HG02885 (cell line): Measurements from ENCODE around the gene TSEN54.

Source experiments
- ATAC-seq: cut with Tn5 transposase; IDR thresholded peaks from one replicate; pipeline ENCODE4 v1.9.1; 2021; ENCODE audit warnings: mild to moderate bottlenecking; ENCODE audit not compliant: unreplicated experiment, poor library complexity

Gene TSEN54

DNA sequence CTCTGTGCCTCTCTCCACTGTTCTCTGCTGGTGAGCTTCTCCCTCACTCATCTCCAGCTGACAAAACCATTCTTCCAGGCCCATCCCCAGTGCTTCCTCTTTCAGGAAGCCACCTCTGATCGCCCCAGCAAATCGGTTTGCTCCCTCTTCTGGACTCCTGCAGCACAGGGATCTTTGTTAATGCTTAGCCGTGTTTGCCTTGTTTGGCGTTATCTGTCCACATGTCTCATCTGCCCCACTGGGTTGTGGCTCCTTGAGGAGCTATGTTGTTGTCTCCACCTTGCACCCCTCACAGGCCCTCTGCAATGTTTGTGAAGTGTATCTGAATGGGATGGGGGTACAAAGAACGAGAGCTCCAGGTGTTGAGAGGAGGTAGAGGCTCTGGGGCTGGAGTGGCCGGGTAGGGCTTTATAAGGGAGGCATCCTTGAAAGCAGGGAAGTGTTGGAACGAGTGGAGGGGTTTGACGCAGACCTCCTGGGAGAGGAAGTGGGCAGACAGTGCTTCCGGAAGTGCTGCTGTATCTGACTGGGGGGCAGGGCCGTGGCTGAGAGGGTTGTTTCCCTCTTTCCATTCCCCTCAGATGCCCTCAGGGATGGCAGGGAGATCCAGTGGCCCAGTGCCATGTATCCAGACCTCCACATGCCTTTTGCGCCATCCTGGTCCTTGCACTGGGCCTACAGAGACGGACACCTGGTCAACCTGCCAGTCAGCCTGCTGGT is 28.8 kb upstream of the TSEN54 start:
- no peak for ATAC-seq

DNA sequence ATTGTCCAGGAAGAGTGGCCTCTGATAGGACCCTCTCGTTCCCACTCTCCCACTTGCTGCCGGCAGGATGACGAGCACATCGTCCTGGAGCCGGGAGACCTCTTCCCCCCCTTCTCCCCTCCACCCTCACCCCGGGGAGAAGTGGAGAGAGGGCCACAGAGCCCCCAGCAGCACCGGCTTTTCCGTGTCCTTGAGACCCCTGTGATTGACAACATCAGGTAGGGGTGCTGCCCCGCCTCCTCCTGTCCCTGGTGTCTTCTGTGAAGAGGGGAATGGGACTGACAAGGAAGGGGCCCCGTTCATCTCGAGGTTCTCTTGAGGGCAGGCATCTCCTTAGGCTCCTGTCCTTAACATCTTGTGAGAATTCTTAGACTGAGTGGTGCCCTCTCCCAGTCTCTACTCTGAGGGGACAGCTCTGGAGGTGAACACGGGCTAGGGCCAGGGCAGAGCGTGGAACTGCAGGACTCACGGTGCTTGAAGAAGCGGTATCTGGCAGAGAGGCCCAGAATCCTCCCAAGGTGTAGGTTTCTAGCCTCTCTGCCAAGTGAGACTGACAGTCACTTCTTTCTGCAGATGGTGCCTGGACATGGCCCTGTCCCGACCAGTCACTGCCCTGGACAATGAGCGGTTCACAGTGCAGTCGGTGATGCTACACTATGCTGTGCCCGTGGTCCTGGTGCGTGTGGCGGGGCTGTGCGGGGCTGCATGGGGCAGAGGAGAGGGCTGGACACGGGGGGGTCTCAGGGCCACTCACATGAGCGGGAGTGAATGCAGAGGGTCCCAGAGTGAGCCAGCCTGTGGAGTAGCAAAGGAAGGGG is 27.4 kb upstream of the TSEN54 start:
- ATAC-seq = no peak

DNA sequence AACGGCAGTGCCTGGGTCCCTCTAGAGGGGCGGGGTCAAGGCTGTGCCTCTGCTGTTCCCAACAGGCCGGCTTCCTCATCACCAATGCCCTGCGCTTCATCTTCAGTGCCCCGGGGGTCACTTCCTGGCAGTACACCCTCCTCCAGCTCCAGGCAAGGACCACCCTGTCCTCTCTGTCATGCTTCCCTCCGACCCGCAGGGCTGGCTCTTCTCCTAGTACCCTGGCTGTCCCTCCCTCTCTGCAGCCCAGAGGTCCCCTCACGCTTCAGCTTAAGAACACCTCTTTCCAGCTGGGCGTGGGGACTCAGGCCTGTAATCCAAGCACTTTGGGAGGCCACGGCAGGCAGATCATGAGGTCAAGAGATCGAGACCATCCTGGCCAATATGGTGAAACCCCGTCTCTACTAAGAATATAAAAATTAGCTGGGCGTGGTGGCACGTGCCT is 26.8 kb upstream of the TSEN54 start:
- no peak for ATAC-seq

DNA sequence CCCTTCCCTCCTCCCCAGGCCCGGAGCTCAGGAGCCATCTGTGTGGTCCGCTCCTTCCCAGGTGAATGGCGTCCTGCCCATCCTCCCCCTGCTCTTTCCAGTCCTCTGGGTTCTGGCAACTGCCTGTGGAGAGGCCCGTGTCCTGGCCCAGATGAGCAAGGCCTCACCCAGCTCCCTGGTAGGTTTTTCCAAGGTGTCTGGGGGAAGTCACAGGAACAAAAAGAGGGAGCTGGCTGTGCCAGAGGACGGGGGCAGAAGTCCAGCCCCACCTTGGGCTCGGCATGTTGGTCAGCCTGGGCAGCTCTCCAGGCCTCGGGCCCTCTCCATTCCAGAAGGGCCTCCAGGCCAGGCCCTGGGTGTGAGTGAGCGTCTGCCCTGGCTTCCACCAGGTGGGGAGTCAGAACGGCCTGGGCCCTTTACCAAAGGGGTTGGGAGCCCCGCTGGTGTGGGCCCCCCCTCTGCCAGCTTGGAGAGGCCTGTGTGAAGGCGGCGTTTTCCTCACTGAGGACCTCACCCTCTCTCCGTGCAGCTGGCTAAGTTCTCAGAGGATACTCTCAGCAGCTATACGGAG is 26.1 kb upstream of the TSEN54 start:
- no peak for ATAC-seq

DNA sequence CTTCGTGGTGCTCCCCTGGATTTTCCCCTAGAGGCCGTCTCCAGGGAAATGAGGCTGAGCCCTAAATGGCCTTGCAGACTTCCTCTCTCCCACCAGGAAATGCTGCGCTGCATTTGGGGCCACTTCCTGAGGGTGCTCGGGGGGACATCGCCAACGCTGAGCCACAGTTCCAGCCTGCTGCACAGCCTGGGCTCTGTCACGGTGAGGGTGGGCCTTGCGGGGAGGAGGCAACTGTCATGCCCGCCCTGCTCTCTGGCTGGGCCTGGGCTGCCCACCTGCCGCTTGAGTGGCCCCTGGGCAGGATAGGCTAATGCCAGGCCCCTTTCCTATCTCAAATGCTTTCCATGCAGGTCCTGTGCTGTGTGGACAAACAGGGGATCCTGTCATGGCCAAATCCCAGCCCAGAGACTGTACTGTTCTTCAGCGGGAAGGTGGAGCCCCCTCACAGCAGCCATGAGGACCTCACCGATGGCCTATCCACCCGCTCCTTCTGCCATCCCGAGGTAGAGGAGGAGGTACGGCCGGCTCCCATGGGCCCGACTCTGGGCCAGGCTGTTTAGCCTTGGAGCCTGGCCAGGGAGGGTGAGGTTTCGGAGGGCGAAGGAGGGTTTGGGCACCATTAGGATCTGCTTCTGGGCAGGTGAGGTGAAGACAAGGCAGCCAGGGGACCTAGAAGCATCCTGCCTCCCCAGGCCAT is 25.2 kb upstream of the TSEN54 start:
- ATAC-seq = no peak

DNA sequence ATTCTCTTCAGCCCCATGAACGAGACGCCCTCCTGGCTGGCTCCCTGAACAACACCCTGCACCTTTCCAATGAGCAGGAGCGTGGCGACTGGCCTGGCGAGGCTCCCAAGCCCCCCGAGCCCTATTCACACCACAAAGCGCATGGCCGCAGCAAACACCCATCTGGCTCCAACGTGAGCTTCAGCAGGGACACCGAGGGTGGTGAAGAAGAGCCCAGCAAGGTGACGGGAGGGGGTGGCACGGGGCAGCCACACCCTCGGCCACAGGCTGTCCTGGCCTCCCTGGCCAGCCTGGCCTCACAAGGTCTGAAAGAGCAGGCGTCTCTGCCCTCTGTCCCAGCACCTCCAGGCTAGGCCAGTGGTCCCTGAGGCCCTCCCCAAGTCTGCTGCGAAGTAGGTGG is 24.6 kb upstream of the TSEN54 start:
- no peak for ATAC-seq

DNA sequence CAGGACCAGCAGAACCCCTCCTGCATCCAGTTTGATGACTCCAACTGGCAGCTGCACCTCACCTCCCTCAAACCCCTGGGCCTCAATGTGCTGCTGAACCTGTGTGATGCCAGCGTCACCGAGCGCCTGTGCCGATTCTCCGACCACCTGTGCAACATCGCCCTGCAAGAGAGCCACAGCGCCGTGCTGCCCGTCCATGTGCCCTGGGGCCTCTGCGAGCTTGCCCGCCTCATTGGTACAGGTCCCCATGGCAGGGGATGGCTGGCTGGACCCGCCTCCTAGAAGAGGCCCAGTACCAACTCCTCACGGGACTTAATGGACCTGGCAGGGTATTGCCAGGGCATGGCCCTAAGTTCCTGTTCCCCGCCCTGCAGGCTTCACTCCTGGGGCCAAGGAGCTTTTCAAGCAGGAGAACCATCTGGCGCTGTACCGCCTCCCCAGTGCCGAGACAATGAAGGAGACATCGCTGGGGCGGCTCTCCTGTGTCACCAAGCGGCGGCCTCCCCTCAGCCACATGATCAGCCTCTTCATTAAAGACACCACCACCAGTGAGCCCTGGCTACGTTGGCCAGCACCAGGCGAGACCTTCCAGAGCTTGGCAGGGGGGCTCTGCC is 23.7 kb upstream of the TSEN54 start:
- ATAC-seq = no peak

DNA sequence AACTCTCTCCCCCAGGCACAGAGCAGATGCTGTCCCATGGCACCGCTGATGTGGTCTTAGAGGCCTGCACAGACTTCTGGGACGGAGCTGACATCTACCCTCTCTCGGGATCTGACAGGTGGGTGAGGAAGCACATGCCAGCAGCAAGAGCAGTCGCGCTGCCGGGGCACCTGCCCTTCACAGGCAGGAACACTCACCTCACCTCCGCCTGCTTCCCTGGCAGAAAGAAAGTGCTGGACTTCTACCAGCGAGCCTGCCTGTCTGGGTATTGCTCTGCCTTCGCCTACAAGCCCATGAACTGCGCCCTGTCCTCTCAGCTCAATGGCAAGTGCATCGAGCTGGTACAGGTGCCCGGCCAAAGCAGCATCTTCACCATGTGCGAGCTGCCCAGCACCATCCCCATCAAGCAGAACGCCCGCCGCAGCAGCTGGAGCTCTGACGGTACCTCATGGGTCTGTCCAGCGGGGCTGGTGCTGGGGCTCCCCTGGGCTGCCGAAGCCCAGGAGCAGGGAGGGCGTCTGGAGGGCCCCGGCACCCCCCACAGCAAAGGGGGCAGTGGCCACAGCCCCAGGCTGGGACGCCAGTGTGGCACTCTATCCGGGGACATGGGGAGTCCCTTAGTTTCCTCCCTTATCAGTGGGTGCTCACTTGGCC is 22.7 kb upstream of the TSEN54 start:
- ATAC-seq = no peak

DNA sequence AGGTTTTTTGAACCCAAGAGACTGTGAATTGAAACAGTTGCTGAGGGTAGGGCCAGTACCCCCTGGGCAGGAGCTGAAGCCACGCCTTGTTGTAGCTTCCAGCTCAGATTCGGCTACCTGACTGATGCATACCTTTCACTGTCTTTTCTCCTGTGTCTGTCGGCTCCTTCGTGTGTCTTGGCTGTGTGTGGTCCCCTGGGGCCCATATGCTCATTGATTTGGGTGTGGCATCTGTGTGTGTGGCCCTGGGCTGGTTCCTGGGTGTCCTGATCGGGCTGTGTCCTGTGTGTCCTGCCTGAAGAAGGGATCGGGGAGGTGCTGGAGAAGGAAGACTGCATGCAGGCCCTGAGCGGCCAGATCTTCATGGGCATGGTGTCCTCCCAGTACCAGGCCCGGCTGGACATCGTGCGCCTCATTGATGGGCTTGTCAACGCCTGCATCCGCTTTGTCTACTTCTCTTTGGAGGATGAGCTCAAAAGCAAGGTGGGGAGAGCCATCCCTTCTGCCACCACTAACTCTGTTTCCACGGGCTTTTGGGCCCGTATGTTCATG is 21.9 kb upstream of the TSEN54 start:
- ATAC-seq = no peak

DNA sequence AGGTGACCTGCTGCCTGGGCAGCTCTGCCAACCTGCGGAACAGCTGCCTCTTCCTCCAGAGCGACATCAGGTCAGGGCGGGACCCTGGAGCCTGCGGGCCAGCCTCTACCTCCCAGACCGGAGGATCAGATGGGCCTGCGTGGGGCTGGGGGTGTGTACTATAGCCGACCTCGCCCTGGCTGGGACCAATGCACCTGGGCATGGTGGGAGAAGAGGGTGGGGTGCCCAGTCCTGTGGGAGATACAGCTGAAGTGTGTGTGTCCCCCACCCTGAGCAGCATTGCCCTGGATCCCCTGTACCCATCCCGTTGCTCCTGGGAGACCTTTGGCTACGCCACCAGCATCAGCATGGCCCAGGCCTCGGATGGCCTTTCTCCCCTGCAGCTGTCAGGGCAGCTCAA is 20.3 kb upstream of the TSEN54 start:
- ATAC-seq = no peak

DNA sequence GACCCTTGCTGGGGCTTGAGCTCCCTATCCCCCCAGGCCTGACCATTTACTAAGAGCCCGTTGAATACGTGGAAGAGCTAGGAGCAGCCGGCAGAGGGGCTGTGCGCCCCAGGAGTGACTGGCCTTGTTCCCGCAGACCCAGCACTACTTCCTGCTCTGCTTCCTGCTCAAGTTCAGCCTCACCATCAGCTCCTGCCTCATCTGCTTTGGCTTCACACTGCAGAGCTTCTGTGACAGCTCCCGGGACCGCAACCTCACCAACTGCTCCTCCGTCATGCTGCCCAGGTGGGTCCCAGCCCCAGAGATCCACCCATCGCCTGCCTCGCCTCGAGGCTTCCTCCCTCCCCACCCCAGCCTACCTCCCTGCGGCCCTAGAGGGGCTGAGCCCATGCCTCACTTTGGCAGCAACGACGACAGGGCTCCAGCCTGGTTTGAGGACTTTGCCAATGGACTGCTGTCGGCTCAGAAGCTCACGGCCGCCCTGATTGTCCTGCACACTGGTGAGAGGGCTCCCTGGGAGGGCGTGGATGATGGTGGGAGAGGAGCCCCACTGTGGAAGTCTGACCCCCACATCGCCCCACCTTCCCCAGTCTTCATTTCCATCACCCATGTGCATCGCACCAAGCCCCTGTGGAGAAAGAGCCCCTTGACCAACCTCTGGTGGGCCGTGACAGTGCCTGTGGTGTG is 18.1 kb upstream of the TSEN54 start:
- ATAC-seq = no peak

DNA sequence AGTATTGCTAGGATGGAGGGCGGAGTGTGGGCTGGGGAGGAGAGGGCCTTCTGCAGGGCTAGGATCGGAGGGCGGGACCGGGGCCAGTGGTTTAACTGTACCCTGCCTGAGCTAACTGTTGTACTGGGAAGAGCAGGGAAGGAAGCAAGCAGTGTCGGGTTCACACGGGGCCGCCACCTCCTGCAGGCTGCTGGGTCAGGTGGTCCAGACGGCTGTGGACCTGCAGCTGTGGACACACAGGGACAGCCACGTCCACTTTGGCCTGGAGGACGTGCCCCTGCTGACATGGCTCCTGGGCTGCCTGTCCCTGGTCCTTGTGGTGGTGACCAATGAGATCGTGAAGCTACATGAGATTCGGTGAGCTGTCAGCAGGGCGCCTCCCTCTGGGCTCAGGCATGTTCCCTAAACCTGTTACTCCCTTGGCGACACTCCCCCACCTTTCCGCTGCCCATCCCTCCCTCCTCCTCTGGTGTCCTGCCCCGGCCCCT is 17.6 kb upstream of the TSEN54 start:
- ATAC-seq = no peak

DNA sequence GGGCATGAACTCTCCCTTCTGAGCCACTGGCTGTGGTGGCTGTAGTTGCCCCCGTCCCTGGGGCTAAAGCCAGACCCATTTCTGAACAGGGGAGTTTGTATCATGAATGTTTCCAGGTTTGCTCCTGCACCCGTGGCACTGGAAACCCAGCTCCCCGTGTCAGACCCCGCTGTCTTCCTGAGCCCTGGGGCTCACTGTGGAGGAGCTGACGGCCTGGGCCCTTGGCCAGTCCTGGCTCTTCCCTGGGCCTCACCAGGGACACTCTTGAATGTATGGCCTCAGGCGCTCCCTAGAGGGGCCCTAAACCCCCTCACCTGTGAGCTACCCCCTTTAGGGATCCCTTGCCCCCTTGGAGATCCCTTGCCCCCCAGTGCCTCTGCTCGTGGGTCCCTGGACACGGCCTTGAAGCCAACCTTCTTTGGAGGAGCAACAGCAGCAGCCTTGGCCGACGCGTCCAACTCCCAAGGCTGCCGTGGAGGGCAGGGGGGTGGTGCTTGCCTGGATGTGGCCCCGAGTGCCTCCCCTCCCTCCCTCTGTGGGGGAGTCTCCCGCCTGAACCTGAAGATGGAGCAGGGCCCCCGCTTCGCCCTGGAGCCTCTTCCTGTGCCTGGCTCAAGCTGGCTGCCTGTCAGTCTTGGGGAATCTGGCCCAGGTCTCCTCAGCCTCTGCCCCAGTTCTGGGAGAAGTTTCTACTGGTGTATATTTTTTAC is 16.9 kb upstream of the TSEN54 start:
- no peak for ATAC-seq

DNA sequence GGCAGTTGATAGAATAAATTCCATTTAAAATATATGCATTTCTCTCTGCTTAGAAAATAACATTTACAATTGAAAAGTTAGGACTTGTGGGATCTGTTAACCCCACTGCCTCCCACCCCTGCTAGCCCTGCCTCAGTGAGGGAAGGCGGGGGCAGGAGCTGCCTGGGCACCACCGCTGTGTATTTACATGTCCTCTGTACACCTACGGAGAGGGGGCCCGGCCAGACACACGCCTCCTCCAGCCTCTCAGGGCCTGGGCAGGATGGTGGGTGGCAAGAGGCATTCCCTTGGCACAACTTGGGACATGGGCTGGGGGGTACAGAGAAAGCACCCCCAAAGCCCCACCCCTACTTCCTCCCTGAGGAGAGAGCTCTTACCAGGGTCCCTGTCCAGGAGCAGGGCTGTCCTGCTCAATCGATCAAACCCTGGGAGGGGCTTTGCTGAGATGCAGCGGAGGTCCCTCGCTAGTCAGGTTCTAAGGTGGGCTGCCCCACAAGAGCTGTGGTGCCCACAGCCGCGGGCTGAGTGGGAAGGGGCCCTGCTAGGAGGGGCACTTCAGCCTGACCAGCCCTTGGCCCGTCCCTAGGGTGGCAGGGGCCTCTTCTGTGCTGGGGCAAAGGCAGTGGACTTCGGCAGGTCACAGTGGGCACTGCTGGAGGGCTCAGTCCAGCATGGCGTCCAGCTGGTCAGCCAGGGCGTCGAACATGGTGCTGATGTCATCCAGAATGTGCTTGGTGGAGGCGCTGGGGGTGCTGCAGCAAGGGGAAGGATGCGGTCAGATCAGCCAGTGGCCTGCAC is 15.7 kb upstream of the TSEN54 start:
- no peak for ATAC-seq

DNA sequence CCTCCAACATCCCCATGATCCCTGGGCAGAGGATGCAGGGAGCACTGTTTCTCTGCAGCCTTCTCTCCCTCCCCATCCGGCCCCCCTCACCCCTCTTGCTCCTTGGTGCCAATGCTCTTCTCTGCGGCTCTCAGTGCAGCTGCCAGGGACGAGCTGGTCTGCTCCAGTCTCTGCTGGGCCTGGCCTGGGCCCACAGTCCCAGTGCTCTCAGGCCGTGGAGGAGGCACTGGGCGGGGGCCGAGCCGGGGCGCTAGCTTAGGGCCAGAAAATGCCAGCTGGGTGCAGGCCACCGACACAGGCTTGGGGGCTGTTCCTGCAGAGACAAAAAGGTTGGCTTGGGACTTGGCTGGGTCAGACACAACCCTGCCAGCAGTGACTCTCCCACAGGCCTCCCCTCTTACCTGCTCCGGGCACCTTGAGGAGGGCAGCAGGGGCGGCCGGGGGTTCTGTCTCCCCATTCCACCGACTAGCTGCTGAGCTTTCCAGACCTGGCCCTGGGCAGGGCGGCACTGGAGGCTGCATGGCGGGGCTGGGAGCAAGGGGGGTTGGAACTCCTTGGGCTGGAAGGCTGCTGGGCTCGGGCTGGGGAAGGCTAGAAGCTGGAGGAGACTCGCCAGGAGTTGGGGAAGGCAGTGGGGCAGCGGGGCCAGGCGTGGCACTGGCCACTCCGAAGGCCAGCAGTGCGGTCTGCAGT is 14.8 kb upstream of the TSEN54 start:
- no peak for ATAC-seq

DNA sequence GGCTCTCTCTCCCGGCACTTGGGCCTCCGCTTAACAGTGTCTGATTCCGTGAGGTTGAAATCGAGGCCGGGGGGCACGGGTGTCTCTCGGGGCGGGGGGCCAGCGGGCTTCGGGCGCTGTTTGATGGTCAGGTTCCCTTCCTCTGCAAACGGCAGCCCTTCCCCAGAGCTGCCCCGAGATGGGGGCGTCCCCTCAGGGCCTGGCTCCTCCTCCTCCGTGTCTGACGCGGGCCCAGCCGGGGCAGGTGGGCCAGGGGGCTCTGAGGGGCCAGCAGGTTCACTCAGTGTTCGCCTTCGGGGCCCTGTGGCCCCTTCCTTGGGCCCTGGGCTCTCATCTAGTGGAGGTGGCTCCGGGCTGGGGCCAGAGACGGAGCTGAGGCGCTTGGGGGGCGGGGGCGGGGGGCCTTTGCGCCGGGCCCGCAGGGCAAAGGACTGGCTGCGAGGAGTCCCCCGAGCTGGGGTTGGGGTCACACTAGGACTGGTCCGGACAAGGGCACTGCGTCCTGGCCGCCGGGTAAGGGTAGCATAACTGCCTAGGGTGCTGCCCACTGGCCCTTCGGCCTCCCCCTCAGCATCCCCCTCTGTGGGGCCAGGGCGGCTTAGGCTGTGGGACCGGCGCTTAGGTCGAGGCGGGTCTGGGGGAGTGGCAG is 14.1 kb upstream of the TSEN54 start:
- no peak for ATAC-seq
